ENCODE data around the gene SNX5.

Gene SNX5

DNA sequence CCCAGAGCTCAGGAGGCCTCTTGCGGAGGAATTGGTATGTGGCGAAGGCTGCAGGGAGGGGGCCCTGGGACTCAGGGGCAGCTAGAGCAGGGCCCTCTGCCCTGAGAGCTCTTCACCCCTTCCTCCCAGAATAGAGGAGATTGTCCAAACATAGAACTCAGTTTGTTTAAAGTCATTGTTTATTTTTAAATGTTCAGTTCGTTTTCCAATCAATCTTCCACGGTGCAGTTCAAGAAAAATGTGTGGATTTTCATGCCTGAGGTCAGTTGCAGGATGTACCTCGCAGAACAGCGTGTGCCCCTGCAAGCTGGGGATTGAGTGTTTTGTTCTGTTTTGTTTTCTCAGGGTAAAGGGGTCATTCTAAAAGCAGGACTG is 37.4 kb upstream of the SNX5 start:
- DNase-seq, result no peak
- Histone ChIP-seq H3K27me3 (replicated peaks) (no peaks in the 10 kb centered on the region), H3K4me3 (ENCODE audit: low read depth, low read length) (no peak overlapping the region), H3K27ac (no peak overlapping the region), H3K36me3 (replicated peaks) (no peaks in the 10 kb centered on the region)
- in situ Hi-C loops (cut with HindIII; ENCODE audit: low pct_ligation_motif_present, low sequenced_read_pairs), result no loop called here
- TF ChIP-seq, protein P1, sequence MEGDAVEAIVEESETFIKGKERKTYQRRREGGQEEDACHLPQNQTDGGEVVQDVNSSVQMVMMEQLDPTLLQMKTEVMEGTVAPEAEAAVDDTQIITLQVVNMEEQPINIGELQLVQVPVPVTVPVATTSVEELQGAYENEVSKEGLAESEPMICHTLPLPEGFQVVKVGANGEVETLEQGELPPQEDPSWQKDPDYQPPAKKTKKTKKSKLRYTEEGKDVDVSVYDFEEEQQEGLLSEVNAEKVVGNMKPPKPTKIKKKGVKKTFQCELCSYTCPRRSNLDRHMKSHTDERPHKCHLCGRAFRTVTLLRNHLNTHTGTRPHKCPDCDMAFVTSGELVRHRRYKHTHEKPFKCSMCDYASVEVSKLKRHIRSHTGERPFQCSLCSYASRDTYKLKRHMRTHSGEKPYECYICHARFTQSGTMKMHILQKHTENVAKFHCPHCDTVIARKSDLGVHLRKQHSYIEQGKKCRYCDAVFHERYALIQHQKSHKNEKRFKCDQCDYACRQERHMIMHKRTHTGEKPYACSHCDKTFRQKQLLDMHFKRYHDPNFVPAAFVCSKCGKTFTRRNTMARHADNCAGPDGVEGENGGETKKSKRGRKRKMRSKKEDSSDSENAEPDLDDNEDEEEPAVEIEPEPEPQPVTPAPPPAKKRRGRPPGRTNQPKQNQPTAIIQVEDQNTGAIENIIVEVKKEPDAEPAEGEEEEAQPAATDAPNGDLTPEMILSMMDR (IDR thresholded peaks at IDR 0.05; ENCODE audit: low read depth, low read length, missing control alignments), result no peak

DNA sequence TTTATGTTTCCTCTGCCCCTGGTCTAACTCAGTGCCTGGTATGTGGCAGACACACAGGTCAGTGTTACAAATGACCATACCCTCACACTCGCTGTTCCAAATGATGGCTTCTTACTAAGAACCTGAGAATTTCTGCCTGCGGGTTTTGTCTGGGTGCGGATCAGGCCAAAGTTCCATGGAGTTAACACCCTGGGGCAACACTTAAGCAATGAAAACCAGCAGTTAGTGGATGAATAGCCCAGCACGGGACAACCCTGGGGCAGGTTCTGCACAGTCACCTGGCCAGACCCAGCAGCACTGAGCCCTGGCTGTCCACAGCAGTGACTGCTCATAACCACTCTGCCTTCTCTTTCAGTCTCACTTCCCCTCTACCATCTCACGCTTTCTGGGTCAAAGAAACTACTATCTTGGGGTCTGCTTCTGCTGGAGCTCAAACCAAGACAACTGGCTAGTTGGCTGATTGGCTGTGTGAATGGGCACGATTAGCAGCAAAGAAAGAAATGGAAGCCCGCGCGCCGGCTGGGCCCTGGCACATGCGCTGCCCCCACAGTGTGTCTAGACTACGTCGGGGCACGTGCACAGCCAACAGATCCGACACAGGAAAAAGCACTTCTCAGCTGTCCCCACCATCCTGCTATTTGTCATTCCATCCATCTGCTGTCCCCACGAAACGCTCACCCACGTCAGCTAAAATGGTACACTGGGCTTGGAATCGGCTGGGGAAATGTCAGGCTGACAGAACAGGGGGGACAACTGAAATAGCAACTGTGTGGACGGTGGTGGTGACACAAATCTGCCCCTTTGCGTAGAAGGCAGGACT is 36.8 kb upstream of the SNX5 start:
- Histone ChIP-seq H3K27me3 (replicated peaks) (no peaks in the 10 kb centered on the region), H3K27ac (no peak overlapping the region), H3K4me3 (ENCODE audit: low read depth, low read length) (no peak overlapping the region), H3K36me3 (replicated peaks) (no peaks in the 10 kb centered on the region)
- in situ Hi-C loops (cut with HindIII; ENCODE audit: low pct_ligation_motif_present, low sequenced_read_pairs), result no loop called here
- TF ChIP-seq, protein P1 (IDR thresholded peaks at IDR 0.05; ENCODE audit: low read depth, low read length, missing control alignments), result no peak
- no peak for DNase-seq

DNA sequence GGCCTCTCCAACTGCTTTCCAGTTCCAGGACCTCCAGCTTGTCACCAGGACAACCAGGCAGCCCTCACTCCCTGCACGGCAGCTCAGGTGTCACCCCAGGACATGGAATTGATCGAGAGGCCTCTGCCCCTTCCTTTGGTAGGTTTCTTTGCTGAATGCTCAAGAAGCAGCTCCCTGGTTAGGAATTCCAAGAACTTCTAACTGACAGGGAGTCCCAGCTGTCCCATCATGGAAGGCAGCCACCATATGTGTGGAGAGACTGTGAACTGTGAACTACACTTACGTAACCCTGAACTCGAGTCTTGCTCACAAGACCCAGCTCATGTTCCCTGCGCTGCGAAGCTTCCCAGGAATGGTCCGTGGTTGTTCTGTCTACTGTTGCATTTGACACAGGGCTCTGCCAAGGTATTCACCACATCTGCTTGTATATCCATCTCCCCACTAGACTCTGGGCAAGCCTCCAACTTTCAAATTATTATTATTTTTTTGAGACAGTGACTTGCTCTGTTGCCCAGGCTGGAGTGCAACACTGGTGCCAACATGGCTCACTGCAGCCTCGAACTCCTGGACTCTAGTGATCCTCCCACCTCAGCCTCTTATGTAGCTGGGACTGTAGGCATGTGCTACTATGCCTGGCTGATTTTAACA is 35.9 kb upstream of the SNX5 start:
- Histone ChIP-seq H3K27ac (no peak overlapping the region), H3K27me3 (replicated peaks) (no peaks in the 10 kb centered on the region), H3K36me3 (replicated peaks) (no peaks in the 10 kb centered on the region), H3K4me3 (ENCODE audit: low read depth, low read length) (no peak overlapping the region)
- in situ Hi-C loops (cut with HindIII; ENCODE audit: low pct_ligation_motif_present, low sequenced_read_pairs), result no loop called here
- no peak for DNase-seq
- TF ChIP-seq, protein P1 (IDR thresholded peaks at IDR 0.05; ENCODE audit: low read depth, low read length, missing control alignments), result no peak

DNA sequence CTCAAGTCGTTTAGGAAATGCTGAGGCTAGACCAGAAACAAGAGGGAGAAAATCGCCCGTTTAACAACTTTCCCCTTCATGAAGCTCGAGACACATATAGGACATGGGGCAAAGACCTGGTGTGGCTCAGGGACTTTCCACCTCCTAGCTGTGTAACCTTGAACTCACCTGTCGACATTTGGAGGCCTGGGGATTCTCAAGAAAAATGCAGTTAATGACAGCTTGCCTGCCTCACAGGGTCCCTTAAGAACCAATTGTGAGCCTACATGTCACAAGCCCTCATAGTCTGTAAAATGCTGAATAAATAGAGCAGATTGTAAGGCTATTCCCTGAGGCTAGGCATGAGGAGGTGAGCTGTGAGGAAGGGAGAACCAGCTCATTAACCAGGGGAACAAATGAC is 35.3 kb upstream of the SNX5 start:
- H3K4me3 ChIP-seq (ENCODE audit: low read depth, low read length), result no peak overlapping the region
- no peaks in the 10 kb centered on the region for H3K36me3 ChIP-seq (replicated peaks)
- TF ChIP-seq, protein P1 (IDR thresholded peaks at IDR 0.05; ENCODE audit: low read depth, low read length, missing control alignments), result no peak
- in situ Hi-C loops (cut with HindIII; ENCODE audit: low pct_ligation_motif_present, low sequenced_read_pairs), result no loop called here
- no peak overlapping the region for H3K27ac ChIP-seq
- H3K27me3 ChIP-seq (replicated peaks), result no peaks in the 10 kb centered on the region
- no peak for DNase-seq

DNA sequence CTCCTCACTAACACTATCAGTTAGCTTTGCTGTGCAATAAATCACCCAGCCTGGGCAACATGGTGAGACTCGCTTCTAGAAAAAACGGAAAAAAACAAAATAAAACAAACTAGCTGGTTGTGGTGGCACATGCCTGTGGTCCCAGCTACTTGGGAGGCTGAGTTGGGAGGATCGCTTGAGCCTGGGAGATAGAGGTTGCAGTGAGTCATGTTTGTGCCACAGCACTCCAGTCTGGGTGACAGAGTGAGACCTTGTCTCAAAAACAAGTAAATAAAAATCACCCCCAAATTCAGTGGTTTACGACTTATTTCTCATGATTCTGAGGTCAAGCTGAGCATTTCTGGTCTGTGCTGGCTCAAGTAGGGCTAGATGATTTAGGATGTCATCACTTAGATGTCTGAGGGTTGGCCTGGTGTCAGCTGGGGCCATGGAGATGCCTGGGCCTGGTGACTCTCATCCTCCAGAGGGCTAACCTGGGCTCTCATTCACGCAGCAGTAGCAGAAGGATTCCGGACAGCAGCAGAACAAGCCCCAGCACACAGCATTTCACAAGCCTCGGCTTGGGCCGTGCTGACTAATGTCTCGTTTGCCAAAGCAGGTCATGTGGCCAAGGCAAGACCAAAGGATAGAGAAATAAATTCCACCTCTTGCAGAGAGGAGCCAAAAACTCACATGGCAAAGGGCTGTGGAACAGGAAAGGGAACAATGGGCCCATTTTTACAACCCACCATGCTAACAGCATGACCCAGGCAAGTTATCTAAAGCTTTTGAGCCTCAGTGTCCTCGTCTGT is 32.7 kb upstream of the SNX5 start:
- no peak overlapping the region for H3K4me3 ChIP-seq (ENCODE audit: low read depth, low read length)
- no peak overlapping the region for H3K27ac ChIP-seq
- in situ Hi-C loops (cut with HindIII; ENCODE audit: low pct_ligation_motif_present, low sequenced_read_pairs), result no loop called here
- H3K36me3 ChIP-seq (replicated peaks), result no peaks in the 10 kb centered on the region
- TF ChIP-seq, protein P1 (IDR thresholded peaks at IDR 0.05; ENCODE audit: low read depth, low read length, missing control alignments), result no peak
- DNase-seq, result peak; percentile 60
- no peaks in the 10 kb centered on the region for H3K27me3 ChIP-seq (replicated peaks)

Measured in brain microvascular endothelial cell (primary cell).